Astrocyte (in vitro differentiated cells and primary cell): Measurements from ENCODE around the gene MAST2. TPM values are rescaled to one million over a fixed set of nuclear protein-coding genes. Genes with fewer than 3 reads are reported as not detected.

Source experiments
- DNase-seq: peaks from one replicate; pipeline ENCODE4 v3.0.0-alpha.2; 2010; ENCODE audit warnings: low read depth
- FAIRE-seq: peaks from 2 replicates; lab custom pipeline; 2011; peaks lifted over from hg19 to GRCh38; lab: Jason Lieb, UNC
- H2AFZ ChIP-seq: 2 replicates; pipeline ENCODE4 v1.6.0; 2012; ENCODE audit warnings: low read depth, low read length, inconsistent platforms
- H3K27ac ChIP-seq: 2 replicates; pipeline ENCODE4 v1.5.1; 2011; ENCODE audit warnings: low read depth, low read length, inconsistent platforms
- H3K27me3 ChIP-seq: 2 replicates; pipeline ENCODE4 v1.6.0; 2011; ENCODE audit warnings: low read length, inconsistent platforms; ENCODE audit not compliant: insufficient read depth
- H3K36me3 ChIP-seq: 2 replicates; pipeline ENCODE4 v1.5.1; 2011; ENCODE audit warnings: low read length, inconsistent platforms; ENCODE audit not compliant: insufficient read depth
- H3K4me1 ChIP-seq: 2 replicates; pipeline ENCODE4 v1.5.1; 2011; ENCODE audit warnings: low read length, inconsistent platforms; ENCODE audit not compliant: insufficient read depth
- H3K4me2 ChIP-seq: 2 replicates; pipeline ENCODE4 v1.6.0; 2012; ENCODE audit warnings: low read length, inconsistent platforms
- H3K4me3 ChIP-seq: 2 replicates; pipeline ENCODE4 v1.5.1; 2011; ENCODE audit warnings: low read depth, mild to moderate bottlenecking, low read length, inconsistent platforms; ENCODE audit not compliant: insufficient read depth
- H3K79me2 ChIP-seq: 2 replicates; pipeline ENCODE4 v1.6.0; 2012; ENCODE audit warnings: mild to moderate bottlenecking, low read length, inconsistent platforms; ENCODE audit not compliant: insufficient read depth
- H3K9ac ChIP-seq: 2 replicates; pipeline ENCODE4 v1.6.0; 2012; ENCODE audit warnings: mild to moderate bottlenecking, low read length, inconsistent platforms
- H3K9me3 ChIP-seq: 2 replicates; pipeline ENCODE4 v1.5.1; 2012; ENCODE audit warnings: low read depth, mild to moderate bottlenecking, low read length, inconsistent platforms; ENCODE audit not compliant: insufficient read depth
- H4K20me1 ChIP-seq: 2 replicates; pipeline ENCODE4 v1.6.0; 2012; ENCODE audit warnings: low read length, inconsistent platforms; ENCODE audit not compliant: insufficient read depth
- H3K27ac Mint-ChIP-seq: one replicate; pipeline ENCODE4 v1.8.0; 2021; ENCODE audit warnings: mild to moderate bottlenecking, mixed read lengths; ENCODE audit not compliant: unreplicated experiment
- H3K27me3 Mint-ChIP-seq: one replicate; pipeline ENCODE4 v1.8.0; 2021; ENCODE audit warnings: low read depth, mixed read lengths; ENCODE audit not compliant: unreplicated experiment
- H3K36me3 Mint-ChIP-seq: one replicate; pipeline ENCODE4 v1.8.0; 2021; ENCODE audit warnings: low read depth, mixed read lengths; ENCODE audit not compliant: unreplicated experiment
- H3K4me1 Mint-ChIP-seq: one replicate; pipeline ENCODE4 v1.8.0; 2021; ENCODE audit warnings: low read depth, mixed read lengths; ENCODE audit not compliant: unreplicated experiment
- H3K4me3 Mint-ChIP-seq: one replicate; pipeline ENCODE4 v1.8.0; 2021; ENCODE audit warnings: mild to moderate bottlenecking, moderate library complexity, mixed read lengths; ENCODE audit not compliant: unreplicated experiment
- H3K9me3 Mint-ChIP-seq: one replicate; pipeline ENCODE4 v1.8.0; 2021; ENCODE audit warnings: mild to moderate bottlenecking, mixed read lengths; ENCODE audit not compliant: unreplicated experiment
- CTCF ChIP-seq: IDR thresholded peaks from 2 replicates; pipeline ENCODE4 v1.5.1; 2011; ENCODE audit warnings: low read depth, mild to moderate bottlenecking, inconsistent platforms, low read length, moderate library complexity; ENCODE audit not compliant: insufficient read depth
- EZH2 ChIP-seq: IDR thresholded peaks from 2 replicates; pipeline ENCODE4 v1.6.1; 2012; ENCODE audit warnings: mild to moderate bottlenecking, low read length, inconsistent platforms; ENCODE audit not compliant: insufficient read depth
- total RNA-seq: library from RNA; stranded (reverse); gene quantifications from 2 replicates; pipeline ENCODE4 v1.2.1, GENCODE V29; 2021

The MAST2 gene
- total RNA-seq, 1 donor from 2014 or later: 41.0 TPM

DNA sequence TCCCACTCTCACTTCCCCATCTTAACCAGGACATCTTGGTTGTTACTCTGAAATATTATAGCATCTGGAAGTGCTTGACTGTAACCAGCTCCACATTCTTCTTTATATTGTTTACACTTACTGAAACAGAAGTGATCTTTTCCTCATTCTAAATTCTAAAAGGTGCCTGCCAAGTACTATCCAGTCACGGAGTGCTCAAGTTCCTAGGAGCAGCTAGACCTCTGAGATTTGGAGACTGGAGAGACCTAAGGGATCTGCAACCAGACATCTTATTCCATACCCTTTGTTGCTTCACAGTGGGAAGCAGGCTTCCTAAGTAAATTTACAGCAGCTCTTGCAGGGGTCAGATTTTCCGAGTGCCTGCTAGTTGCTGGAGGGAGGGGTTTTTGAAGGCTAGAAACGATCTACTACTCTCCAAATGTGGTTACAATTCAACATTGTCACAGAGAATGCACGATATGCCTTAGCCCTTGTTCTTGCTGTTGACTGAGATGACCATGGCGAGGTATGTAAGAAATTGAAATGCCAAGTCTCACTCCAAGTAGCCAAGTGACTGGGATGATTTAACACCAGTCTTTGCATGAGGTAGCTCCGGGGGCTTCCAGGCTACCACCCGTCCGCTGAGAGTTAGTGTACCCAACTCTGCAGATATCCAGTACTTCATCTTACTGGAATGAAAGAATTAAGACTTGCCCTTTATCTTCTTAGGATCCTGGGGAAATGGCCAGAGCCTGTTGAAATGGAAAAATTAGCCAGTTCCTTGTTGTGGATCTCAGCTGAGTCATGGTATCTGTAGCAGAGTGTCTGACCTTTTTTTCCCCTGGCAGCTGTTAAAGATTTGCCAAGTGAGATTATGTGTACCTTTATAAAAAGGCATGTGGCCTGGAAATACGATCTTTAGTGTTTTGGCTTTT is 150.8 kb downstream of the MAST2 start:
- no peak overlapping the region for H3K4me3 Mint-ChIP-seq

GRCh38 chr1:45957684-45958083 is 154.3 kb downstream of the MAST2 start:
- no peak overlapping the region for H3K27ac ChIP-seq
- no peak overlapping the region for H3K9ac ChIP-seq
- Mint-ChIP-seq H3K9me3 (no peaks in the 10 kb centered on the region), H3K36me3 (peaks cover 7% of the 10 kb centered on the region), H3K27ac (peak overlapping the region; percentile 50), H3K4me1 (peaks cover 36% of the 10 kb centered on the region), H3K27me3 (no peaks in the 10 kb centered on the region), H3K4me3 (no peak overlapping the region)
- H3K27me3 ChIP-seq: no peaks in the 10 kb centered on the region
- no peaks in the 10 kb centered on the region for H3K9me3 ChIP-seq
- H3K4me3 ChIP-seq: no peak overlapping the region
- H3K4me2 ChIP-seq: no peak overlapping the region
- peaks cover 6% of the 10 kb centered on the region for H3K79me2 ChIP-seq
- H2AFZ ChIP-seq: no peak overlapping the region
- DNase-seq (no peak), FAIRE-seq (no peak)
- TF ChIP-seq EZH2 (no peak), CTCF (no peak)
- peaks cover 9% of the 10 kb centered on the region for H4K20me1 ChIP-seq
- peaks cover 13% of the 10 kb centered on the region for H3K4me1 ChIP-seq
- H3K36me3 ChIP-seq: peaks cover 3% of the 10 kb centered on the region

More for the DNA sequence above, 150.8 kb downstream of the MAST2 start:
- Histone ChIP-seq H3K4me3 (no peak overlapping the region), H3K9ac (peak overlapping the region; percentile 20), H4K20me1 (peaks cover 9% of the 10 kb centered on the region), H3K79me2 (peaks cover 6% of the 10 kb centered on the region), H3K27me3 (no peaks in the 10 kb centered on the region), H3K4me2 (peak overlapping the region; percentile 63), H3K27ac (peak overlapping the region; percentile 56), H3K9me3 (no peaks in the 10 kb centered on the region), H2AFZ (peak overlapping the region; percentile 48), H3K36me3 (no peaks in the 10 kb centered on the region), H3K4me1 (peaks cover 13% of the 10 kb centered on the region)
- Mint-ChIP-seq H3K9me3 (no peaks in the 10 kb centered on the region), H3K36me3 (peaks cover 5% of the 10 kb centered on the region), H3K27ac (peak overlapping the region; percentile 80), H3K27me3 (no peaks in the 10 kb centered on the region), H3K4me1 (peaks cover 42% of the 10 kb centered on the region)
- TF ChIP-seq CTCF: no peak
- DNase-seq (peak; percentile 86), FAIRE-seq (no peak)

GRCh38 chr1:45958317-45958716 is 154.9 kb downstream of the MAST2 start:
- H3K27ac Mint-ChIP-seq: no peak overlapping the region

More at GRCh38 chr1:45958317-45958716, 154.9 kb downstream of the MAST2 start:
- Mint-ChIP-seq H3K4me1 (peaks cover 32% of the 10 kb centered on the region), H3K4me3 (no peak overlapping the region), H3K9me3 (no peaks in the 10 kb centered on the region), H3K27me3 (no peaks in the 10 kb centered on the region), H3K36me3 (peaks cover 11% of the 10 kb centered on the region)
- TF ChIP-seq CTCF (no peak), EZH2 (no peak)
- Histone ChIP-seq H4K20me1 (peaks cover 9% of the 10 kb centered on the region), H3K36me3 (peaks cover 3% of the 10 kb centered on the region), H3K4me3 (no peak overlapping the region), H3K9ac (no peak overlapping the region), H3K4me1 (peaks cover 13% of the 10 kb centered on the region), H3K27me3 (no peaks in the 10 kb centered on the region), H2AFZ (no peak overlapping the region), H3K4me2 (no peak overlapping the region), H3K9me3 (no peaks in the 10 kb centered on the region), H3K27ac (no peak overlapping the region), H3K79me2 (peaks cover 6% of the 10 kb centered on the region)
- FAIRE-seq (no peak), DNase-seq (no peak)
